Cardiac fibroblast (primary cell): ENCODE measurements around the gene PLXDC2.

ENCODE experiments used
- DNase-seq, 2 donors: peaks; one replicate each; pipeline versions ENCODE4 v3.0.0 to v3.0.0-alpha.2; 2010; ENCODE audit warnings: low read depth in 2 of 2
- H3K4me3 ChIP-seq, 2 donors: replicated peaks in 1 of 2; 1 replicate in 1 of 2; 2 replicates in 1 of 2; pipeline ENCODE4 v1.5.1; 2011; ENCODE audit warnings: low read depth in 2 of 2, low read length in 2 of 2, mild to moderate bottlenecking in 2 of 2, moderate library complexity in 1 of 2
- CTCF ChIP-seq: IDR thresholded peaks from one replicate; pipeline ENCODE4 v1.5.1; 2011; ENCODE audit warnings: low read depth, mild to moderate bottlenecking, low read length, inconsistent platforms

PLXDC2 gene

GRCh38 chr10:19947656-19948055 is 131.4 kb downstream of the PLXDC2 start:
- no peak for DNase-seq
- no peak for TF ChIP-seq CTCF
- H3K4me3 ChIP-seq = no peak overlapping the region

- H3K4me3 ChIP-seq = no peak overlapping the region
- TF ChIP-seq CTCF = no peak
- DNase-seq = peak in 1 of 2 donors; percentile 14
Observed at GRCh38 chr10:19952224-19953010, 136.2 kb downstream of the PLXDC2 start.

- DNase-seq = no peak
- no peak for TF ChIP-seq CTCF
- no peak overlapping the region for H3K4me3 ChIP-seq
Observed at GRCh38 chr10:19954601-19955000, 138.4 kb downstream of the PLXDC2 start.

GRCh38 chr10:19956516-19957032 is 140.3 kb downstream of the PLXDC2 start:
- H3K4me3 ChIP-seq = no peak overlapping the region
- DNase-seq = no peak
- no peak for TF ChIP-seq CTCF

- DNase-seq = no peak
- TF ChIP-seq CTCF = no peak
- no peak overlapping the region for H3K4me3 ChIP-seq
Observed at GRCh38 chr10:19958787-19959186, 142.6 kb downstream of the PLXDC2 start.

- TF ChIP-seq CTCF = no peak
- no peak overlapping the region for H3K4me3 ChIP-seq
- no peak for DNase-seq
Observed at GRCh38 chr10:19961076-19962053, 145.1 kb downstream of the PLXDC2 start.
